Right atrium auricular region (tissue), 2 donors: ENCODE data around the gene CXCR6. TPM values are rescaled to one million over a fixed set of nuclear protein-coding genes. Genes with fewer than 3 reads are reported as not detected.

Source experiments
- DNase-seq: peaks from one replicate; pipeline ENCODE4 v3.0.0-alpha.2; 2019; ENCODE audit warnings: low spot score
- H3K27ac ChIP-seq, 2 donors: fragments of 200-600 bp; sonication (generic); 1 replicate in 1 of 2; 2 replicates in 1 of 2; pipeline ENCODE4 v1.5.1; 2016 to 2019
- H3K27me3 ChIP-seq, 2 donors: fragments of 200-600 bp; sonication (generic); one replicate each; pipeline versions ENCODE4 v1.5.1 to v1.6.0; 2017 to 2019
- H3K36me3 ChIP-seq: fragments of 200-600 bp; sonication (generic); one replicate; pipeline ENCODE4 v1.5.1; 2016
- H3K4me1 ChIP-seq, 2 donors: fragments of 200-600 bp; sonication (generic); one replicate each; pipeline versions ENCODE4 v1.5.1 to v1.6.0; 2017 to 2019
- H3K4me3 ChIP-seq, 2 donors: fragments of 200-600 bp; sonication (generic); 1 replicate in 1 of 2; 2 replicates in 1 of 2; pipeline ENCODE4 v1.5.1; 2017 to 2019; ENCODE audit warnings: mild to moderate bottlenecking in 1 of 2, moderate library complexity in 1 of 2
- H3K9me3 ChIP-seq, 2 donors: fragments of 200-600 bp; sonication (generic); one replicate each; pipeline ENCODE4 v1.5.1; 2019
- CTCF ChIP-seq, 2 donors: fragments of 200-600 bp; sonication (generic); IDR thresholded peaks; one replicate each; pipeline ENCODE4 v1.5.1; 2019; ENCODE audit warnings: antibody characterized with exemption in 2 of 2
- total RNA-seq, 2 donors: library from RNA; depleted of rRNA; stranded (reverse); fragments of >200 nt; gene quantifications; one replicate each; pipeline ENCODE4 v1.1.0, GENCODE V29; 2016

CXCR6 gene
- total RNA-seq, 2 donors from 2014 or later = 1.2 TPM; not detected in 1

GRCh38 chr3:45905755-45906154 is 37.5 kb upstream of the CXCR6 start:
- Histone ChIP-seq H3K4me1 (no peaks in the 10 kb centered on the region), H3K27ac (no peak overlapping the region), H3K36me3 (no peaks in the 10 kb centered on the region), H3K27me3 (no peaks in the 10 kb centered on the region), H3K4me3 (no peak overlapping the region), H3K9me3 (no peaks in the 10 kb centered on the region)
- TF ChIP-seq CTCF (IDR thresholded peaks at IDR 0.05) = no peak
- no peak for DNase-seq

DNA sequence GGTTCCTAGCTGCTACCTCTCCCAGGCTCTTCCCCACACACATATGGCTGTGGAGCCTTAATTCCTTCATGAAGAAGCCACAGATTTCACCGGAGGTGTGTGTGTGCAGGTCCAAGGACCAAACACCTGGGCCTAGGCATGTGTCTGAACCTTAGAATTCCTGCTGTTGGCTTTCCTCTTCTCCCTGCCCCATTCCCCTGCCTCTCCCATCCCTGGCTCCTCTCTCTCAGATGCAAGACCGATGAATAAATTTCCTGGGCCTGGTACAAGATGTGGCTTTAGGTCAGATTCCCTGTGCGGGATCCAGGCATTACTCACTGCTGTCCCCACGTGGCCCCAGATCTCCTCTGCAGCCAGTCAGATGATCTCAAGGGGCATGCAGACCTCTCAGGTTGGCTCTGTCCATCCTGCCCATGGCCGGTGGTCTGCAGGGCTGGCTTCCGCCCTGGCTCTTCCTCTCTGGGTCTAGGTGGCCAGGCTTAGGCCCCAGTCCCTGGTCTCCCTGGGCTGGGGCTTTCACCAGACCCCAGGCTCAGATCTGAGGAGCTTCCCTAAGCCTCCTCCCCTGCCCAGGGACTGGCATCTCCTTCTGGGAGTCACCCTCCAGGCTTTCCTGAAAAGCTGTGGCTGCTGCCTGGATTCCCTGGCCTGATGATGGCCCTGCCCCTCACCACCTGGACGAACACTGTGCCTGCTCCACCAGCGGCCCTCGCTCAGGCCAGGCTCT is 36.4 kb upstream of the CXCR6 start:
- H3K9me3 ChIP-seq = no peaks in the 10 kb centered on the region
- TF ChIP-seq CTCF (IDR thresholded peaks at IDR 0.05) = peak in 1 of 2 donors; percentile 26
- H3K27me3 ChIP-seq = no peaks in the 10 kb centered on the region
- no peak overlapping the region for H3K27ac ChIP-seq
- DNase-seq = no peak
- no peaks in the 10 kb centered on the region for H3K36me3 ChIP-seq
- H3K4me3 ChIP-seq = no peak overlapping the region
- no peaks in the 10 kb centered on the region for H3K4me1 ChIP-seq

DNA sequence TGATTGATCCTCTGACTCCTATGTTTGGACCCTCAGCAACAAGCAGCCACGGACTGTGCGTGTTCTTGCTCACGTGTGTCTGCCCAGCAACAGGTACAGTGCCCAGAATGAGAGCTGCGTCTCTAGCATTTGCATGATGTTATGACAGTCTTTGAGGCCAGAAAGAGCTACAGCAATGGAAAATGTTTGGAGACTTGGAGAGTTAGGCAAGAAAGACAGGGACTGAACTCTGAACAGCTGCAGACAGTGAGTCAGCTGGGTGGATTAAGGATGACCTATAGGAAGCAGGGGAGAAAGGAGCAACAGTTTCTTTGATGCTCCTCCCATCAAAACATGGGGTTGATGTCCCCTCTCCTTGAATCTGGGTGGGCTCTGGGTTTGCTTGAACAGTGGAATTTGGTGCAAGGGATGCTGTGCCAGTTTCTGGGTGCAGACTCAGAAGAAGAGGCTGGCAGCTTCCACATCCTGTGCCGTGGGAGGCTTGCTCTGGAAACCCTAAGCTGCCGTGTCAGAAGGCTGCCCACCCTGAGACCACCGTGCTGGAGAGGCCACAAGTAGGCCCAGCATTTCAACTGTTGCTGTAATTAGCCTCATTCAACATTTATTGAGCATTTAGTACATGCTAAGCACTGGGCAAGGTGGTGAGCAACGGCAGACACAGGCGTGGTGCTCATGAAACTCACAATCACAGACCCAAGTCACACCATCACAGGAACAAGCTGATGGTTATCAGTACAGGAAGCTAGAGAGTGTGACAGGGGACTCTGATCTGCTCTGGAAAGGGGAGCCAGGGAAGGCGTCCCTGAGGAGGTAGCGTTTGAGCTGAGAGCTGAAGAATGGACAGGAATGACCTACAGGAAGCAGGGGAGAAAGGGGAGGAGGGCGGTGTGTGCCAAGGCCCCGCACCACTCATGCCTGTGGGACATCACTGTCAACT is 35.2 kb upstream of the CXCR6 start:
- H3K36me3 ChIP-seq = no peaks in the 10 kb centered on the region
- H3K27ac ChIP-seq = no peak overlapping the region
- H3K9me3 ChIP-seq = no peaks in the 10 kb centered on the region
- no peaks in the 10 kb centered on the region for H3K4me1 ChIP-seq
- DNase-seq = no peak
- no peaks in the 10 kb centered on the region for H3K27me3 ChIP-seq
- TF ChIP-seq CTCF (IDR thresholded peaks at IDR 0.05) = no peak
- H3K4me3 ChIP-seq = no peak overlapping the region

DNA sequence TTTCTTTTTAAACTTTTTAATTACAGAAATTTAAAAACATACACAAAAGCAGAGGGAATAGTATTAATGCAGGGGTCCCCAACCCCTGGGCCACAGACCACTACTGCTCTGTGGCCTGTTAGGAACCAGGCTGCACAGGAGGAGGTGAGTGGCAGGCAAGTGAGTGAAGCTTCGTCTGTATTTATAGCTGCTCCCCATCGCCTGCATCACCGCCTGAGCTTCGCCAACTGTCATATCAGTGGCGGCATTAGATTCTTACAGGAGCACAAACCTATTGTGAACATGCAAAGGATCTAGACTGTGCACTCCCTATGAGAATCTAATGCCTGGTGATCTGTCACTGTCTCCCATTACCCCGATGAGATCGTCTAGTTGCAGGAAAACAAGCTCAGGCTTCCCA is 34.5 kb upstream of the CXCR6 start:
- no peak overlapping the region for H3K4me3 ChIP-seq
- no peak for TF ChIP-seq CTCF (IDR thresholded peaks at IDR 0.05)
- no peak for DNase-seq
- no peaks in the 10 kb centered on the region for H3K27me3 ChIP-seq
- no peaks in the 10 kb centered on the region for H3K36me3 ChIP-seq
- H3K9me3 ChIP-seq = no peaks in the 10 kb centered on the region
- H3K4me1 ChIP-seq = no peaks in the 10 kb centered on the region
- no peak overlapping the region for H3K27ac ChIP-seq

DNA sequence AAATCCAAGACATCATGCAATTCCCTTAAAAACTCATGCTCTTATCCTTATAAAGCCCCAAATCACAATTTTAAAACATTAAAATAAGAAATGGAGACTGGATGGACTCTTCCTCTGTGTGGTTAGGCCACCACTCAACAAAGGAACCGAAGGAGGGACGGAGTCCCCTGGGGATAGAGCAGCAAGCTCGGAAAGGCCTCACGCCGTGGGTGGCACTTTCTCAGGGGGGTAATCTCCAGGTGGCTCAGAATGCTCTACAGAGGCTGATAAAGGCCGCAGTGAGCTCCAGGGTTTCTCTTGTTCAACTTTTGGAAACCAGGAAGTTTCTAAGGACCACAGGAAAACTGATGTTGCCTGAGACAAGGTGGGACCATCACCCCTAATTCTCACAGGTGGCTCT is 33.7 kb upstream of the CXCR6 start:
- TF ChIP-seq CTCF (IDR thresholded peaks at IDR 0.05) = no peak
- H3K27ac ChIP-seq = no peak overlapping the region
- DNase-seq = no peak

More for the DNA sequence above, 33.7 kb upstream of the CXCR6 start:
- Histone ChIP-seq H3K4me3 (no peak overlapping the region), H3K9me3 (no peaks in the 10 kb centered on the region), H3K4me1 (no peaks in the 10 kb centered on the region), H3K36me3 (no peaks in the 10 kb centered on the region), H3K27me3 (no peaks in the 10 kb centered on the region)
